Neural cell (in vitro differentiated cells): ENCODE results near the gene BRIP1. TPM values are rescaled to one million over a fixed set of nuclear protein-coding genes. Genes with fewer than 3 reads are reported as not detected.

Experiments used
- H2AFZ ChIP-seq: fragments of 200-600, 300-800 bp; sonication (generic), shearing (Covaris generic); 2 replicates; pipeline ENCODE4 v1.6.0; 2014; ENCODE audit warnings: low read depth, mild to moderate bottlenecking, antibody characterized with exemption, low read length, moderate library complexity
- H3F3A ChIP-seq: fragments of 200-600 bp; shearing (Covaris generic); 2 replicates; pipeline ENCODE4 v1.6.1; 2016; ENCODE audit warnings: mild to moderate bottlenecking, moderate library complexity, mixed read lengths, antibody characterized with exemption, low read length; ENCODE audit not compliant: insufficient read depth, poor library complexity, severe bottlenecking
- H3K27ac ChIP-seq: fragments of 200-600, 300-800 bp; sonication (generic), shearing (Covaris generic); 2 replicates; pipeline ENCODE4 v1.5.1; 2014; ENCODE audit warnings: mild to moderate bottlenecking, low read length, moderate library complexity
- H3K27me3 ChIP-seq: fragments of 300-800, 200-600 bp; sonication (generic), shearing (Covaris generic); 2 replicates; pipeline ENCODE4 v1.6.0; 2014; ENCODE audit warnings: mild to moderate bottlenecking, low read depth, low read length, moderate library complexity; ENCODE audit not compliant: insufficient read depth
- H3K36me3 ChIP-seq: fragments of 300-800, 200-600 bp; sonication (generic), shearing (Covaris generic); 2 replicates; pipeline ENCODE4 v1.5.1; 2014; ENCODE audit warnings: mild to moderate bottlenecking, antibody characterized with exemption, low read length, moderate library complexity; ENCODE audit not compliant: insufficient read depth
- H3K4me2 ChIP-seq: fragments of 300-800, 200-600 bp; sonication (generic), shearing (Covaris generic); 2 replicates; pipeline ENCODE4 v1.6.0; 2014; ENCODE audit warnings: mild to moderate bottlenecking, low read length
- H3K4me3 ChIP-seq: fragments of 300-800, 200-600 bp; sonication (generic), shearing (Covaris generic); 2 replicates; pipeline ENCODE4 v1.5.1; 2014; ENCODE audit warnings: mild to moderate bottlenecking, low read length, moderate library complexity
- H3K79me2 ChIP-seq: fragments of 200-600 bp; shearing (Covaris generic); replicated peaks from 2 replicates; pipeline ENCODE4 v1.6.0; 2014; ENCODE audit warnings: mild to moderate bottlenecking, low read length, moderate library complexity; ENCODE audit not compliant: insufficient read depth
- H3K9ac ChIP-seq: fragments of 300-800, 200-600 bp; sonication (generic), shearing (Covaris generic); 2 replicates; pipeline ENCODE4 v1.6.1; 2016; ENCODE audit warnings: mild to moderate bottlenecking, low read length, mixed read lengths
- H3K9me2 ChIP-seq: fragments of 200-600 bp; shearing (Covaris generic); 2 replicates; pipeline ENCODE4 v1.6.1; 2016; ENCODE audit warnings: mild to moderate bottlenecking, low read length, mixed read lengths; ENCODE audit not compliant: insufficient read depth
- H3K9me3 ChIP-seq: fragments of 200-600, 300-800 bp; sonication (generic), shearing (Covaris generic); 2 replicates; pipeline ENCODE4 v1.6.1; 2016; ENCODE audit warnings: mild to moderate bottlenecking, mixed run types, low read length, moderate library complexity, mixed read lengths
- H4K20me1 ChIP-seq: fragments of 200-600 bp; shearing (Covaris generic); 2 replicates; pipeline ENCODE4 v1.6.1; 2016; ENCODE audit warnings: mild to moderate bottlenecking, mixed run types; ENCODE audit not compliant: insufficient read depth
- EP300 ChIP-seq: fragments of 450-650 bp; conservative IDR thresholded peaks from 2 replicates; pipeline ENCODE4 v1.6.1; 2014; ENCODE audit warnings: antibody characterized with exemption, mild to moderate bottlenecking, moderate library complexity; ENCODE audit not compliant: poor library complexity, severe bottlenecking
- EZH2 ChIP-seq: fragments of 200-600, 300-800 bp; shearing (Covaris generic), sonication (generic); IDR thresholded peaks from 2 replicates; pipeline ENCODE4 v1.6.1; 2014; ENCODE audit warnings: antibody characterized with exemption, low read length, borderline replicate concordance, mild to moderate bottlenecking; ENCODE audit not compliant: insufficient read depth, poor library complexity, severe bottlenecking
- MXI1 ChIP-seq: fragments of 450-650 bp; conservative IDR thresholded peaks from 2 replicates; pipeline ENCODE4 v1.6.1; 2014; ENCODE audit warnings: antibody characterized with exemption, mild to moderate bottlenecking; ENCODE audit not compliant: poor library complexity, severe bottlenecking
- POLR2AphosphoS5 ChIP-seq: IDR thresholded peaks from 2 replicates; pipeline ENCODE4 v1.6.1; 2012
- RAD21 ChIP-seq: fragments of 450-650 bp; conservative IDR thresholded peaks from 2 replicates; pipeline ENCODE4 v1.6.1; 2014; ENCODE audit warnings: antibody characterized with exemption, mild to moderate bottlenecking, moderate library complexity
- SMC3 ChIP-seq: fragments of 450-650 bp; conservative IDR thresholded peaks from 2 replicates; pipeline ENCODE4 v1.6.1; 2014; ENCODE audit warnings: antibody characterized with exemption, mild to moderate bottlenecking, moderate library complexity; ENCODE audit not compliant: poor library complexity
- TAF1 ChIP-seq: IDR thresholded peaks from 2 replicates; pipeline ENCODE4 v1.6.1; 2012; ENCODE audit warnings: low read depth
- polyA plus RNA-seq: library from polyadenylated mRNA; depleted of rRNA; stranded (reverse); fragments of >200 nt; gene quantifications from 2 replicates; pipeline ENCODE4 v1.2.3, GENCODE V29; 2014
- TF ChIP-seq, protein P1 (sequence below): fragments of 450-650 bp; IDR thresholded peaks from 2 replicates; pipeline ENCODE4 v1.5.1; 2014; ENCODE audit warnings: antibody characterized with exemption, mild to moderate bottlenecking, moderate library complexity; ENCODE audit not compliant: poor library complexity, severe bottlenecking
- TF ChIP-seq, protein P2 (sequence below): IDR thresholded peaks from 2 replicates; pipeline ENCODE4 v1.6.1; 2012; ENCODE audit warnings: borderline replicate concordance

The BRIP1 gene
- polyA plus RNA-seq, 1 donor from 2014 or later: 0.47 TPM

DNA sequence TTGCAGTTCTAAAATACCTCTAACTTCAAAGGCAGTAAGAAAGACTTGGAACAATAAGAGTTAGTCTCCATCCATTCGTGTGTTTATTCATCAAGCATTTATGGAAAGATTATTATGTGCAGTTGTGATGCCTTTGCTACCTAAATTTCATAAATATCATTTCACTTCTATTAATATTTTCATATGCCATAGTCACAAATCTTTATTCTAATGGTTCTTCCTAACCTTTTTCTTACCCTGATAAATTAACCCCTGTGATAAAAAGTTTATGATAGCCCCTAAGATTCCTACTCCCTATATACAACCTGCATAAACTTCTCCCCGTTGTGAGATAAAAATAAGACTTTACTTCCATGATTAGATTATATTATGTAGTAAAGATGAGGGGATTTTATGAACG, 94.9 kb downstream of the BRIP1 start:
- no peak overlapping the region for H2AFZ ChIP-seq
- no peaks in the 10 kb centered on the region for H3K9me3 ChIP-seq
- no peak overlapping the region for H3K4me3 ChIP-seq
- no peaks in the 10 kb centered on the region for H3K36me3 ChIP-seq
- H3F3A ChIP-seq: no peaks in the 10 kb centered on the region
- H3K4me2 ChIP-seq: no peak overlapping the region
- H3K27me3 ChIP-seq: no peaks in the 10 kb centered on the region
- no peak overlapping the region for H3K27ac ChIP-seq
- TF ChIP-seq EZH2: no peak
- TF ChIP-seq SMC3: no peak
- TF ChIP-seq RAD21: no peak
- no peak for TF ChIP-seq TAF1
- no peak for TF ChIP-seq POLR2AphosphoS5
- no peak for TF ChIP-seq EP300
- TF ChIP-seq, protein P1, sequence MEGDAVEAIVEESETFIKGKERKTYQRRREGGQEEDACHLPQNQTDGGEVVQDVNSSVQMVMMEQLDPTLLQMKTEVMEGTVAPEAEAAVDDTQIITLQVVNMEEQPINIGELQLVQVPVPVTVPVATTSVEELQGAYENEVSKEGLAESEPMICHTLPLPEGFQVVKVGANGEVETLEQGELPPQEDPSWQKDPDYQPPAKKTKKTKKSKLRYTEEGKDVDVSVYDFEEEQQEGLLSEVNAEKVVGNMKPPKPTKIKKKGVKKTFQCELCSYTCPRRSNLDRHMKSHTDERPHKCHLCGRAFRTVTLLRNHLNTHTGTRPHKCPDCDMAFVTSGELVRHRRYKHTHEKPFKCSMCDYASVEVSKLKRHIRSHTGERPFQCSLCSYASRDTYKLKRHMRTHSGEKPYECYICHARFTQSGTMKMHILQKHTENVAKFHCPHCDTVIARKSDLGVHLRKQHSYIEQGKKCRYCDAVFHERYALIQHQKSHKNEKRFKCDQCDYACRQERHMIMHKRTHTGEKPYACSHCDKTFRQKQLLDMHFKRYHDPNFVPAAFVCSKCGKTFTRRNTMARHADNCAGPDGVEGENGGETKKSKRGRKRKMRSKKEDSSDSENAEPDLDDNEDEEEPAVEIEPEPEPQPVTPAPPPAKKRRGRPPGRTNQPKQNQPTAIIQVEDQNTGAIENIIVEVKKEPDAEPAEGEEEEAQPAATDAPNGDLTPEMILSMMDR: no peak
- TF ChIP-seq MXI1: no peak
- TF ChIP-seq, protein P2, sequence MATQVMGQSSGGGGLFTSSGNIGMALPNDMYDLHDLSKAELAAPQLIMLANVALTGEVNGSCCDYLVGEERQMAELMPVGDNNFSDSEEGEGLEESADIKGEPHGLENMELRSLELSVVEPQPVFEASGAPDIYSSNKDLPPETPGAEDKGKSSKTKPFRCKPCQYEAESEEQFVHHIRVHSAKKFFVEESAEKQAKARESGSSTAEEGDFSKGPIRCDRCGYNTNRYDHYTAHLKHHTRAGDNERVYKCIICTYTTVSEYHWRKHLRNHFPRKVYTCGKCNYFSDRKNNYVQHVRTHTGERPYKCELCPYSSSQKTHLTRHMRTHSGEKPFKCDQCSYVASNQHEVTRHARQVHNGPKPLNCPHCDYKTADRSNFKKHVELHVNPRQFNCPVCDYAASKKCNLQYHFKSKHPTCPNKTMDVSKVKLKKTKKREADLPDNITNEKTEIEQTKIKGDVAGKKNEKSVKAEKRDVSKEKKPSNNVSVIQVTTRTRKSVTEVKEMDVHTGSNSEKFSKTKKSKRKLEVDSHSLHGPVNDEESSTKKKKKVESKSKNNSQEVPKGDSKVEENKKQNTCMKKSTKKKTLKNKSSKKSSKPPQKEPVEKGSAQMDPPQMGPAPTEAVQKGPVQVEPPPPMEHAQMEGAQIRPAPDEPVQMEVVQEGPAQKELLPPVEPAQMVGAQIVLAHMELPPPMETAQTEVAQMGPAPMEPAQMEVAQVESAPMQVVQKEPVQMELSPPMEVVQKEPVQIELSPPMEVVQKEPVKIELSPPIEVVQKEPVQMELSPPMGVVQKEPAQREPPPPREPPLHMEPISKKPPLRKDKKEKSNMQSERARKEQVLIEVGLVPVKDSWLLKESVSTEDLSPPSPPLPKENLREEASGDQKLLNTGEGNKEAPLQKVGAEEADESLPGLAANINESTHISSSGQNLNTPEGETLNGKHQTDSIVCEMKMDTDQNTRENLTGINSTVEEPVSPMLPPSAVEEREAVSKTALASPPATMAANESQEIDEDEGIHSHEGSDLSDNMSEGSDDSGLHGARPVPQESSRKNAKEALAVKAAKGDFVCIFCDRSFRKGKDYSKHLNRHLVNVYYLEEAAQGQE: no peak
- H3K9ac ChIP-seq: no peak overlapping the region
- H3K9me2 ChIP-seq: no peaks in the 10 kb centered on the region
- H4K20me1 ChIP-seq: no peaks in the 10 kb centered on the region
- no peaks in the 10 kb centered on the region for H3K79me2 ChIP-seq

DNA sequence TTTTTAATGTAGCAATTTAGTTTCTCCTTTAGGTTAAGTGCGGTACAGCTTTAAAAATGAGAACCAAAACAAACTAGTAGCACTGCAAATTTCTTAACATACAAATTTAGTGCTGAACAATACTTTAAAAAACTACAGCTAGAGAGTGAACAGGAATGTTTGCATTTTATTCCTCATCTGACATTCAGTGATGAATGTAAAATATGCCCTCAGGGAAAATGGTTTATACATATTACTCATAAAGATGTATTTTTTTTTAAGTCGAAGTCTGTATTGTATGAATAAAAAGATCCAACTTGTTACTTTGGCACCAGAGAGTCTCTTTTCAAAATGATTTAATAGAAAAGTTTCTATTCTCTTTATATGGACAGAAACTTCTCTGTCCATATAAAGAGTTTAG, 96.8 kb downstream of the BRIP1 start:
- H3K4me3 ChIP-seq: no peak overlapping the region
- no peaks in the 10 kb centered on the region for H3K9me3 ChIP-seq
- H2AFZ ChIP-seq: no peak overlapping the region
- no peak overlapping the region for H3K9ac ChIP-seq
- H4K20me1 ChIP-seq: no peaks in the 10 kb centered on the region
- no peak overlapping the region for H3K27ac ChIP-seq
- H3K4me2 ChIP-seq: no peak overlapping the region
- H3K36me3 ChIP-seq: no peaks in the 10 kb centered on the region
- H3K27me3 ChIP-seq: no peaks in the 10 kb centered on the region
- no peaks in the 10 kb centered on the region for H3K79me2 ChIP-seq
- TF ChIP-seq TAF1 (no peak), EZH2 (no peak), POLR2AphosphoS5 (no peak)
- no peaks in the 10 kb centered on the region for H3K9me2 ChIP-seq
- H3F3A ChIP-seq: no peaks in the 10 kb centered on the region

DNA sequence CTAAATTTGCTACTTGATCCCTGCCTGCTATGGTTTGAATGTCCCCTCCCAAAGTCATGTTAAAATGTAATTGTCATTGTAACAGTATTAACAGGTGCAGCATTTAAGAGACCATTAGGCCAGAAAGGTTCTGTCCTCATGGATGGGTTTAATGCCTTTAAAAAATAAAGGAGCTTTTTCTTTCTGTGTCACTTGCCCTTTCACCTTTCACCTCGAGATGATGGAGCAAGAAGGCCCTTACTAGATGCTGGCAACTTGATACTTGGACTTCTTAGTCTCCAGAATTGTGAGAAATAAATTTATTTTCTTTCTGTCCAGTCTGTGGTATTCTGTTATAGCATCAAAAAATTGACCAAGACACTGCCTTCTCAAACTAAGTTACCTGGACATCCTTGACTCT, 98.5 kb downstream of the BRIP1 start:
- Histone ChIP-seq H2AFZ (no peak overlapping the region), H3K4me2 (no peak overlapping the region), H3F3A (no peaks in the 10 kb centered on the region), H3K9me3 (no peaks in the 10 kb centered on the region), H3K9me2 (no peaks in the 10 kb centered on the region), H3K27me3 (no peaks in the 10 kb centered on the region), H3K79me2 (no peaks in the 10 kb centered on the region), H4K20me1 (no peaks in the 10 kb centered on the region), H3K27ac (no peak overlapping the region), H3K36me3 (no peaks in the 10 kb centered on the region), H3K4me3 (no peak overlapping the region), H3K9ac (no peak overlapping the region)
- TF ChIP-seq TAF1 (no peak), POLR2AphosphoS5 (no peak), RAD21 (no peak), EP300 (no peak)
- TF ChIP-seq, protein P2: no peak
